Gastroesophageal sphincter (tissue), 3 donors: ENCODE results near the gene NFIX.

Source experiments
- CTCF ChIP-seq, 4 experiments: fragments of 200-600 bp in 2 of 4; fragments of 450-650 bp in 2 of 4; sonication (generic) in 1 of 4; IDR thresholded peaks; one replicate each; pipeline ENCODE4 v1.5.1; 2017 to 2019; ENCODE audit warnings: antibody characterized with exemption in 4 of 4, mild to moderate bottlenecking in 2 of 4, moderate library complexity in 2 of 4
- EP300 ChIP-seq: sonication (generic); formaldehyde crosslinking; IDR thresholded peaks from one replicate; pipeline ENCODE4 v1.6.1; 2017; ENCODE audit warnings: antibody characterized with exemption, mild to moderate bottlenecking
- POLR2A ChIP-seq, 2 donors: fragments of 450-650 bp; IDR thresholded peaks; one replicate each; pipeline ENCODE4 v1.6.1; 2017; ENCODE audit warnings: antibody characterized with exemption in 2 of 2, mild to moderate bottlenecking in 2 of 2, moderate library complexity in 1 of 2
- POLR2AphosphoS5 ChIP-seq: sonication (generic); formaldehyde crosslinking; IDR thresholded peaks from one replicate; pipeline ENCODE4 v1.6.1; 2017; ENCODE audit warnings: antibody characterized with exemption

- no peak for TF ChIP-seq CTCF (IDR thresholded peaks at IDR 0.05)
- no peak for TF ChIP-seq POLR2A (IDR thresholded peaks at IDR 0.05)
- TF ChIP-seq POLR2AphosphoS5: no peak
- TF ChIP-seq EP300: no peak
Measured at GRCh38 chr19:12947702-12948611, 47.3 kb upstream of the NFIX start.
